Mesodermal cell (in vitro differentiated cells): ENCODE data around the gene TMPRSS3.

Experiments
- H3K27ac ChIP-seq: 2 replicates; pipeline ENCODE4 v1.7.0; 2013; ENCODE audit warnings: mild to moderate bottlenecking, low read depth, low read length, moderate library complexity; ENCODE audit not compliant: severe bottlenecking
- H3K36me3 ChIP-seq: 2 replicates; pipeline ENCODE4 v1.7.1; 2013; ENCODE audit warnings: mild to moderate bottlenecking, low read length, moderate library complexity; ENCODE audit not compliant: control insufficient read depth, insufficient read depth
- H3K4me1 ChIP-seq: one replicate; pipeline ENCODE4 v1.7.1; 2013; ENCODE audit warnings: mild to moderate bottlenecking, low read length; ENCODE audit not compliant: insufficient read depth, control insufficient read depth, poor library complexity, severe bottlenecking
- H3K4me3 ChIP-seq: 2 replicates; pipeline ENCODE4 v1.7.0; 2013; ENCODE audit warnings: low read length, control low read depth, mild to moderate bottlenecking; ENCODE audit not compliant: insufficient read depth, poor library complexity, severe bottlenecking; ENCODE audit errors: extremely low read depth
- H3K9me3 ChIP-seq: 2 replicates; pipeline ENCODE4 v1.7.1; 2013; ENCODE audit warnings: mild to moderate bottlenecking, low read length, moderate library complexity; ENCODE audit not compliant: control insufficient read depth
- WGBS, 2 experiments: methylation state at CpG; one replicate each; pipeline ENCODE4 v1.1.5; 2013; ENCODE audit warnings: missing lambda C conversion rate in 2 of 2; ENCODE audit not compliant: insufficient coverage in 2 of 2; 5-methylcytosine and 5-hydroxymethylcytosine counted together

TMPRSS3 gene

DNA sequence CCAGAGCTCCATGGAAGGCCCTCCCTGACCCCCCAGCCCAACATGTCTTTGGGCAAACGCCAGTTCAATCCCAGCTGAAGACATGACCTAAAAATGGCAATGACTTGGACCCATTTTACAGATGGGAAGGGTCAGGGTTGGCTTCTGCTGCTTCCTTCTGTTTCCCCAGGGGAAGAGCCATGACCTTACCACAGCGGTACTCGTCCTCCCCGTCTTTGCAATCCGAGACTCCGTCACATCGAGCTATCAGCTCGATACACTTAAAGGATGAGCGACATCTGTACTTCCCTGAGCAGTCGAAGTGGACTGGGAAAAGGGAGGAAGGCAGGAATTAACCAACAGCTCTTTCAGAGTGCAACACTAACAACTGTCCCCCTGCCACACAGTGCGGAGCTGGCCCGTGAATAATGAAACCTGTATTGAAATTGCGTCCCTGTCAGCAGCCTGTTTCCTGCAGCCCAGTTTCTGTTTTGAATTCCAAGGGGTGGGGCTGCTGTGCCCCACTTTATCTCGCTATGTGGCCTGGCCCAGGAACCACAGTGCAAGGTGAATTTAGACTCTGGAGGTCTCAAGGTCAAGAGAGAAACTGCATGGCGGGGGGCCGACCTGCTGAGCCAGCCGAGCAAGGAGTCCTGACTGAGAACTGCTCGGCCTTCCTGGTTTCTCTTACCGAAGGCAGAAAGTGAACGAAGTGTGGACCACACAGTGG is 7.0 kb downstream of the TMPRSS3 start:
- no peaks in the 10 kb centered on the region for H3K9me3 ChIP-seq
- no peaks in the 10 kb centered on the region for H3K36me3 ChIP-seq
- peaks cover 6% of the 10 kb centered on the region for H3K4me1 ChIP-seq
- 77 to 84% methylated on average over 18 to 19 of the region's 20 CpGs for WGBS, 2 experiments
- H3K4me3 ChIP-seq, result no peak overlapping the region
- no peak overlapping the region for H3K27ac ChIP-seq

DNA sequence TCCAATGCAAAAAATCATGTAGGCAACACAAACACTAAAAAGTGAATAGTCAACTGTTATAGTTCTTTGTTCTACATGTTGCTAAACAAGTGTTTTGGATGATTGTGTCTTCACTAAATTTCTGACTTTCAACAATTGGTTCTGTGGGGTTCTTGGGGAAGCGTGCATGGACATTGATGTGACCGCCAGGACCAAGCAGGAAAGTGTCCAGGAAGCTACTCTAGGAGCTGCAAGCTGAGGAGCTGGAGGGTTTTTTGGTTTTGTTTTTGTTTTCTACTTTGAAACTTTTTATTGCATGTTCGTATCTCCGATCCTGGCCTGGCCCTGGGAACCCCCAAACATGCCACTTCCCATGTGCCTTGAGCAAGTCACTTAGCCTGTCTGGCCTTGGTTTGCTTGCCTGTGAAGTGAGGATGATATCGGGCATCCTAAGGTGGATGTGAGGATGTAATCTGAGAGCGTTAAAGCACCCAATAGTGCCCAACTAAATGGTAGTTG is 8.0 kb downstream of the TMPRSS3 start:
- H3K4me1 ChIP-seq, result peaks cover 6% of the 10 kb centered on the region
- no peaks in the 10 kb centered on the region for H3K9me3 ChIP-seq
- no peak overlapping the region for H3K4me3 ChIP-seq
- no peaks in the 10 kb centered on the region for H3K36me3 ChIP-seq
- H3K27ac ChIP-seq, result no peak overlapping the region
- 87 to 100% methylated on average over 4 of the region's 6 CpGs for WGBS, 2 experiments

DNA sequence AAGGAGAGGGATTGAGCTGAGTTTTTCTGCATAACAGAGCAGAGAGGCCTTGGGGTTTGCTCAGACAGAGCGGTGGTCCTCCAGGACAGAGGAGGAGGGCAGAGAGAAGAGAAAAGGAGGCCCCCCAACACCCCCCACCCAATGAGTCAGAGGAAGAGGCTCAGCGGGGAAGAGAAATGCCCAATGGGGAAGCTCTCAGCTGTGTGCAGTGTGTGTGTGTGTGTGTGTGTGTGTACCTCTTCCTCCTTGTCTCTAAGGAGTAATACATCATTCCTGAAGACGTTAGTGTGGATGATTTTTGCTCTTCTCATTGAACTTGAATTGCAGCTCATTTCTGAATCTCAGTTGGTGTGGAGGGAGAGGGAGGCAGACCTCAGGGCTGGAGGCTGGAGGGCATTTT is 8.7 kb downstream of the TMPRSS3 start:
- no peaks in the 10 kb centered on the region for H3K36me3 ChIP-seq
- H3K27ac ChIP-seq, result no peak overlapping the region
- H3K9me3 ChIP-seq, result no peaks in the 10 kb centered on the region
- no peak overlapping the region for H3K4me3 ChIP-seq
- peaks cover 6% of the 10 kb centered on the region for H3K4me1 ChIP-seq
- WGBS, 2 experiments, result 33% methylated on average over 1 of the region's 3 CpGs; no CpG with 5 or more reads in 1 of the 2 experiments

DNA sequence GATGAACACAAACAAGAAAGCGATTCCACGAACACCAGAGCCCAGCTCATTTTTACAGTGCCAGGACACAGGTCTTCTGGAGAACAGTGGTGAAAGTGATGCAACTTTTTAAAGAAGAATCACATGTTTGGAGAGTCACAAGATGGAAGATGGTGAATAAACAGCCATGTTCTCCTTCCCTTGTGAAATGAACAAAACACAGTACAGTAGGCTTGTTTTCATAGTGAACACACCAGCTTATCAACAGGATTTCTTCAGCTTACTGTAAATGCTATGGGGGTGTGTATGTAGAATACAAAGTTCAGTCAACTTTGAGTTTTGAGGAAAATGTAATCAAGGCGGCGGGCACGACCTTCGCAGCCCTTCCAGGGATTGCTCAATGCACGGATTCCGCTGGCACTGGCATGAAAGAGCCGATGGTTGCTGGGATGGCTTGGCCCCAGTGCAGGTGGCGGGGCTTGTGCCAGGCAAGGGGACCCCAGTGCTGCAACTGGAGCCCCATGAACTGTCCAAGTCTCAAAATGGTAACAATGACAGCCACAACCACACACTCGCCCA is 9.7 kb downstream of the TMPRSS3 start:
- H3K4me3 ChIP-seq, result no peak overlapping the region
- 91 to 96% methylated on average over 10 to 11 of the region's 11 CpGs for whole genome bisulfite sequencing, 2 experiments
- no peak overlapping the region for H3K27ac ChIP-seq
- H3K36me3 ChIP-seq, result no peaks in the 10 kb centered on the region
- H3K4me1 ChIP-seq, result peaks cover 6% of the 10 kb centered on the region
- H3K9me3 ChIP-seq, result no peaks in the 10 kb centered on the region

DNA sequence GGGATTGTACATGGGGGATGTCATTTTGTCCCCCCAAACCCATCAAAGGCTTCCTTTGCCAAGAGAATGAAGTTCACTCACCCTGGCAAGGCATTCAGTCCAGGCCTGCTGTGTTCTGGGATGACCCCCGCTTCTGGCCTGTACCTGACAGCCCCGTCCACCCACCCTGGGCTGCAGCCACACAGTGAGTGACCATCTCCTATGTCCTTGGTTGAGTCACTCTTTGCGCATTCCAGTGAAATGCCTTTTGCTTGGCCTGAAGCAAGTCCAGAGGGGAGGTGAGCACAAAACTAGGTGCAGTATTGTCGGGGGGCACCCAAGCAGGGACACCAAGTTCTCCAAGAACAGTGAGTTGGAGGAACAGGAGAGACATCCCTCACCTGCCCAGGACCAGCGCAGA is 10.2 kb downstream of the TMPRSS3 start:
- 86 to 87% methylated on average over 5 of the region's 5 CpGs for WGBS, 2 experiments
- no peak overlapping the region for H3K4me3 ChIP-seq
- peaks cover 6% of the 10 kb centered on the region for H3K4me1 ChIP-seq
- H3K27ac ChIP-seq, result no peak overlapping the region
- no peaks in the 10 kb centered on the region for H3K9me3 ChIP-seq
- no peaks in the 10 kb centered on the region for H3K36me3 ChIP-seq

DNA sequence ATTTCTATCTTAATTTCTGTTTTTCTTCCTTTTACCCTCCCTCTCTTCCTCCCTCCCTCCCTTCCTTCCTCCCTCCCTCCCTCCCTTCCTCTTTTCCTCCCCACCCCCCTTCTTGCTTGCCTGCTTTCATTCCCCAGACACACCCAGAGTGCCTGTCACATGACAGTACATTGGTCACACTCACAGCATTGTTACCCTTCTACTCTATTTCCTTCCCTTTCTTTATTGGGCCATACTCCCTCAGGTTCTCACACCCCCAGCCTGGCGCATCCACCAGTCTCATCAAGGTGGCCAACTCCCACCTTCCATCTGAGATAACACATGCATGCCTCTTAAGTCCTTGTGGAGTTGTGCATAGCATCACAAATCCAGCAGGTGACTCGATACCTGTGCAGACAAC is 10.9 kb downstream of the TMPRSS3 start:
- WGBS, 2 experiments, result 96 to 100% methylated on average over 2 of the region's 2 CpGs

DNA sequence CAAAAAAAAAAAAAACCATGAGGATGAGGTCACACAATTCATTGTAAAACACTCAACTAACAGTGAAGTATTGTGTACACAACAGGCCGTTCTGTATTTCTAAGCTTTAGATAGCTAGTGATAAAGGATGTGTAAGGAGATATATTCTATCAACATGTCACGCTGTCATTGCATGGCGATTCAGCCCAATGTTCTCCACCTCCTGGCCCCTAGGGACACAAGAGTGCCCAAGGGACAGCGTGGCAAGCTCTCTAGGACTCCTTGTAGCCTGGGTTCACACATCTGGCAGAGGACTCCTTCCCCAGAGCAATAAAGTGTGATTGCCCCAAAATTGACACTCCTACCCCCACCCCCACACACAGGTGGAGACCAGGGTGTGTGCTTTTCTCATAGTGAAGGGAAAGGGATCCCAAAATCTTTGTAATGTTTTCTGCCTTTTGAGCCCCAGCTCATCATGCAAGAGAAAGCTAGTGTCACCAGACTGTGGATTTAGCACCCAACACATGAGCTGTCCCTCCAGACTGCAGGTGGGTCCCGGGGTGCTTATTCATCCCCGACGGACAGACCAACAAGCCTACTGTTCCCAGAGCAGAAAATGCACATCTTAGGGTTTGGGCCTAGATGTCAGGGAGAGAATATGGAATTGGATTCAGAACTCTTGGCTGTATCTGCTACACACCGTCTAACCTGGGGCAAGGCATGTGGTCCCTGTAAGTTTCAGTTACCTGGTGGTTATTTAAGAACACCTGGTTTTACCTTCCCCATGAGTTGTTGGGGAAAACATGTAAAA is 11.5 kb downstream of the TMPRSS3 start:
- H3K9me3 ChIP-seq, result no peaks in the 10 kb centered on the region
- no peak overlapping the region for H3K4me3 ChIP-seq
- H3K36me3 ChIP-seq, result no peaks in the 10 kb centered on the region
- H3K4me1 ChIP-seq, result peaks cover 6% of the 10 kb centered on the region
- 85 to 89% methylated on average over 4 to 7 of the region's 8 CpGs for WGBS, 2 experiments
- no peak overlapping the region for H3K27ac ChIP-seq

More for the DNA sequence above, 10.9 kb downstream of the TMPRSS3 start:
- H3K4me1 ChIP-seq, result peaks cover 6% of the 10 kb centered on the region
- H3K4me3 ChIP-seq, result no peak overlapping the region
- no peaks in the 10 kb centered on the region for H3K36me3 ChIP-seq
- no peak overlapping the region for H3K27ac ChIP-seq
- H3K9me3 ChIP-seq, result no peaks in the 10 kb centered on the region

DNA sequence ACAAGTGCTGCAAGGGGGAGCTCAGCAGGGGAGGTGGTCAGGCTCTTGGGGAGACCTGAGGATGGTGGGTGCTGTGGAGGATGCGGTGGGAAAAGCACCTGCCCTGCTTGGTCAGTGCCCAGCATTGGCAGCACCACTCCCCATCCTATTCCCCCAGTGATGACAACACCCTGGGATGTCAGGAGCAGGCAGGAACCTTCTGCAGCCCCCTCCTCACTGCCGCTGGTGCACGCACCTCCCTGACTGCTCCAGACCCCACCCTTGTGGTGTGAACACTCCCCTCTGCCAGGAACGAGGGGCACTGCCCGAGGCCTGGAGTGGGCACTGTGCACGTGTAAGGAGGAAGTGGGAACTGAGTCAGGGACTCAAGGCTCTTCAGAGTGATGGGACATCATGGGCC is 12.5 kb downstream of the TMPRSS3 start:
- 60 to 94% methylated on average over 1 to 4 of the region's 6 CpGs for WGBS, 2 experiments
- Histone ChIP-seq H3K9me3 (no peaks in the 10 kb centered on the region), H3K27ac (no peak overlapping the region), H3K4me3 (no peak overlapping the region), H3K4me1 (peaks cover 6% of the 10 kb centered on the region), H3K36me3 (no peaks in the 10 kb centered on the region)

DNA sequence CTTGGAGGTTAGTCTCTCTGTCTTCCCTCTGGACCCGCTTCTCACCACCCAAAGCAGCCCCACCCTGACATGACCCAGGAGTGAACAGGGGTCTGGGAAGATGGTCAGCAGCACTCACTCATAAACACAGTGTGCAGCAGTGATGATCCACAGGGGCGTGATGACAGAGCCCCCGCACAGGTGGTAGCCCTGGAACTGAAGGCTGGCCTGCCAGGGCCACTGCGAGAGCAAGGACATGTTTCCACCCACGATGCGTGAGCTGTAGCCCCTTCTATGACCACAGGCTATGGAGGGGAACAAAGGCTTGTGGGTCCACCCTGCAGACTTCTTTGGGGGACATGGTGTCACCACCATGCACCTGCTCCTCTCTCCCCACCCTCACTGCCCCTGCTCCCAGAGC is 12.9 kb downstream of the TMPRSS3 start:
- H3K27ac ChIP-seq, result no peak overlapping the region
- WGBS, 2 experiments, result 93 to 98% methylated on average over 5 to 6 of the region's 6 CpGs
- H3K9me3 ChIP-seq, result no peaks in the 10 kb centered on the region
- H3K4me1 ChIP-seq, result peaks cover 6% of the 10 kb centered on the region
- no peaks in the 10 kb centered on the region for H3K36me3 ChIP-seq
- no peak overlapping the region for H3K4me3 ChIP-seq

DNA sequence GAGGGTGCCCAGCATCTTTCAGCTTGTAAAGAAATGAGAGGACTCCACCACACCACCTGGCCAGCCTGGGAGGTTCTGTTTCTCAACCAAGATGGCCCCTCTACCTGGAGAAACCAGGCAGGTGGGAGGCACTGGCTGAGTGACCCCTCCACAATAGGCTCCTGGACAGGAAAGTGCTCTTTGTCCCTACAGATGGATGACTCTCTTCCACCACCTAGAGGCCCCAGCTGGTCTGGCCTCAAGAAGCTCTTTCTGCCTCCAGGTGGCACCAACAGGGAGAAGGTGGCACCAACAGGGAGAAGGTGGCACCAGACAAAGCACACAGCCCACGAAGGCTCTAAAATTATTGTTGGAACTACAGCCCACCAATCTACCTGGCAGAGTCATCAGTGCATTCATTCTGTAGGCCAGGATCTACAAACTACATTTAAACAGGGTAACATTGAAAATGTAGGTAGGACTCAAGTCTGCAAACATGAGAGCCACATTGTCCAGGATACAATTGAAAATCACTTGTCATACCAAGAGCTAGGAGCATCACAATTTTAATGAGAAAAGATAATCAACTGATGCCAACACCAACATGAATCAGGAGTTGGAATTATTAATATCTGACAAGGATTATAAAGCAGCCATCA is 14.4 kb downstream of the TMPRSS3 start:
- H3K27ac ChIP-seq, result no peak overlapping the region
- H3K36me3 ChIP-seq, result no peaks in the 10 kb centered on the region
- H3K4me3 ChIP-seq, result no peak overlapping the region
- H3K4me1 ChIP-seq, result no peaks in the 10 kb centered on the region
- no peaks in the 10 kb centered on the region for H3K9me3 ChIP-seq
- 57% methylated on average over 1 of the region's 1 CpG; no CpG with 5 or more reads in 1 of the 2 experiments for WGBS, 2 experiments
